Breast epithelium (tissue), 4 donors: Measurements from ENCODE around the gene GMDS. TPM values are rescaled to one million over a fixed set of nuclear protein-coding genes. Genes with fewer than 3 reads are reported as not detected.
"Not testable (repeated sequence)": the region's sequence is repeated elsewhere in the genome, so short reads cannot be mapped to it uniquely, and the experiment has no call there.

Experiments
- DNase-seq, 2 donors: peaks; one replicate each; pipeline ENCODE4 v3.0.0-alpha.2; 2019; ENCODE audit warnings: low spot score in 2 of 2
- H3K27ac ChIP-seq, 2 donors: fragments of 200-600 bp; sonication (generic) in 1 of 2; one replicate each; pipeline ENCODE4 v1.5.1; 2016 to 2019; ENCODE audit warnings: mild to moderate bottlenecking in 1 of 2
- H3K27me3 ChIP-seq, 2 donors: fragments of 200-600 bp; sonication (generic) in 1 of 2; one replicate each; pipeline versions ENCODE4 v1.5.1 to v1.6.0; 2017 to 2019; ENCODE audit warnings: control low read depth in 1 of 2, mild to moderate bottlenecking in 1 of 2
- H3K36me3 ChIP-seq: fragments of 200-600 bp; one replicate; pipeline ENCODE4 v1.5.1; 2019
- H3K4me1 ChIP-seq, 2 donors: fragments of 200-600 bp; sonication (generic); one replicate each; pipeline ENCODE4 v1.5.1; 2016 to 2019; ENCODE audit warnings: control low read depth in 1 of 2
- H3K4me3 ChIP-seq, 3 donors: fragments of 200-600 bp; sonication (generic); 1 replicate in 2 of 3; 2 replicates in 1 of 3; pipeline ENCODE4 v1.5.1; 2016 to 2019; ENCODE audit warnings: mild to moderate bottlenecking in 3 of 3, moderate library complexity in 2 of 3
- H3K9me3 ChIP-seq, 2 donors: fragments of 200-600 bp; sonication (generic) in 1 of 2; one replicate each; pipeline ENCODE4 v1.5.1; 2016 to 2019; ENCODE audit warnings: control low read depth in 1 of 2
- CTCF ChIP-seq, 3 donors: fragments of 450-650 bp; IDR thresholded peaks; one replicate each; pipeline ENCODE4 v1.5.1; 2016 to 2017; ENCODE audit warnings: antibody characterized with exemption in 3 of 3, mild to moderate bottlenecking in 3 of 3, moderate library complexity in 3 of 3
- POLR2A ChIP-seq: fragments of 450-650 bp; IDR thresholded peaks from one replicate; pipeline ENCODE4 v1.6.1; 2016; ENCODE audit warnings: antibody characterized with exemption, mild to moderate bottlenecking, moderate library complexity
- POLR2AphosphoS5 ChIP-seq, 3 donors: sonication (generic); formaldehyde crosslinking; IDR thresholded peaks; one replicate each; pipeline ENCODE4 v1.6.1; 2017; ENCODE audit warnings: antibody characterized with exemption in 3 of 3
- intact Hi-C: fragments of 100-400 bp; cut with DNase I; formaldehyde crosslinking; loops from one replicate; pipeline ENCODE4 v1.15.1; 2023; ENCODE audit warnings: low total_unique reads
- total RNA-seq, 3 donors: library from RNA; depleted of rRNA; stranded (reverse); fragments of >200 nt; gene quantifications; one replicate each; pipeline ENCODE4 v1.1.0, GENCODE V29; 2016

Gene GMDS
- total RNA-seq, 3 donors from 2014 or later, result 7.5 to 29.2 (median 17.0) TPM

DNA sequence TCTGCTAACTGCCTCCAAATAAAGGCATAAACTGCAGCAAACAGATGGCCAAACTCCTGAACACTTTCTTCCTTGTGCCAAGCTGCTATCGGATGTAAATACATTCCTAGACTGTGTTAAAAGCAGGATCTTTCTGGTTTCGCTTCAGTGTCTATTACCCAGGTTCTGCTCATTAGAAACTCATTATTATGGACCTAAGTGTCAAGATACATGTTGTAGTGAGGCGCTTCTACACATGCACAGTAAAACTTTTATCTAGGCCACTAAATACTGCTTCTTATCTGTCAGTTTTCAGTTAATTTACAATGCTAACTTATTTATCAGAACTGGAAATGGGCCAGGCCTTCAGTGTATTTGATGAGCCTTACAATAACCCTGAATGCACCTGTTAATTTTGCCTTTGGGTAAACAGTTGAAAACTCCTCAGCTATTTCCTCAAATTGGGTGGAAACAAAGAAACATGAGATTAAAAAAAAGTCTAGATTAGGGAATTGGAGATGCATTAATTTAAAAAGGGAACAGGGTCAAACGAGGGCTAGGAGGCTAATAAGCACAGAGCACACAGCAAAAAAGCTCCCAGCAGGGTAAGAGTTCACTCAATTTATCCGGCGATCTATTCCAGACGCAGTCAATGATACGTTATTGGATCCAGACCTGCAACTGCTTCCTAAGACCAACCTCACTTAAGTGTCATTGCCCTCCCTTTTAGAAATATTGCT, 395.1 kb downstream of the GMDS start:
- H3K36me3 ChIP-seq, result no peaks in the 10 kb centered on the region
- no peaks in the 10 kb centered on the region for H3K27me3 ChIP-seq
- DNase-seq, result no peak
- intact Hi-C loops, result no loop called here
- no peak overlapping the region for H3K4me3 ChIP-seq
- no peak for TF ChIP-seq POLR2A
- no peak for TF ChIP-seq POLR2AphosphoS5 (IDR thresholded peaks at IDR 0.05)
- no peak for TF ChIP-seq CTCF (IDR thresholded peaks at IDR 0.05)
- H3K4me1 ChIP-seq, result no peaks in the 10 kb centered on the region
- H3K27ac ChIP-seq, result no peak overlapping the region
- H3K9me3 ChIP-seq, result peaks cover 5 to 6% of the 10 kb centered on the region in 2 donors

DNA sequence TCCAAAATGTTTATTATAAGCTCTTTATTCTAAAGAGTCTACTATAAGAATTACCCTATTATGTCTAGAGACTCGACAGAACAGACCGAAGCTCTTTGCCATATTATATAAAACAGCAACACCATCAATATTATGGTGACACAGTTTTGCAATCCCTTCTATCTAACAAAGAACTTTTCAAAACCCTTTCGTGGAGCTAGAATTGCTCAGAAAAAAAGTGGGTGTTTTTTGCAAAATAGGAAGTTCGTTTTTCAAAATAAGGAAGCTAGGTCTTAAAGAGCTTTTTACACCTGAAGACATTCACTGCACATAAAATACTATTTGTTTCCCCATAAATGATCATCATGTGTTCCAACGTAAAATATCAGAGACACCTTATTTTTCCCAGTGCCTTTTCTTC, 395.7 kb downstream of the GMDS start:
- TF ChIP-seq CTCF (IDR thresholded peaks at IDR 0.05) (no peak), POLR2A (no peak), POLR2AphosphoS5 (IDR thresholded peaks at IDR 0.05) (no peak)
- Histone ChIP-seq H3K9me3 (peaks cover 5 to 6% of the 10 kb centered on the region in 2 donors), H3K4me3 (no peak overlapping the region), H3K27ac (no peak overlapping the region), H3K36me3 (no peaks in the 10 kb centered on the region), H3K27me3 (no peaks in the 10 kb centered on the region), H3K4me1 (no peaks in the 10 kb centered on the region)
- intact Hi-C loops, result no loop called here
- DNase-seq, result no peak

GRCh38 chr6:1848752-1849151, 396.7 kb downstream of the GMDS start:
- Histone ChIP-seq H3K27ac (no peak overlapping the region), H3K36me3 (no peaks in the 10 kb centered on the region), H3K4me1 (no peaks in the 10 kb centered on the region), H3K9me3 (peaks cover 5 to 6% of the 10 kb centered on the region in 2 donors), H3K27me3 (no peaks in the 10 kb centered on the region), H3K4me3 (no peak overlapping the region)
- intact Hi-C loops, result no loop called here
- no peak for TF ChIP-seq POLR2AphosphoS5 (IDR thresholded peaks at IDR 0.05)
- TF ChIP-seq CTCF (IDR thresholded peaks at IDR 0.05), result no peak
- no peak for TF ChIP-seq POLR2A
- no peak for DNase-seq

DNA sequence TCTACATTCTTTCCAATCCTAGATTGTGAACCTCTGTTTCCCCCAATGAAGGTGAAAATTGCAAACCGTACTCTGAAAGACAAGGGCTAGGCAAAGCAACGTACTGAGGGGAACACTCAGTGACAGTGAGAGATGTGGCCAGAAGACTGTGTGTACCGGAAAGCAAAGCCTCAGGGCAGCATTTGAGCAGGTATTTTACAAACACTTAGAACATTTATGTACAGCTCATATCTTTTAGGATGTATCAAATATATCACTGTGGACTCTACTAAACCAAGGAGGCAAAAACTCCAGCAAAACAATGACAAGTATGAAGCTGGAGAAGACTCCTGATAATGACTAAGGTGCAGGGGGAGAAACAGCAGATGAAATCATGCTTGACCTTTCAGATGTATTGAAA, 398.8 kb downstream of the GMDS start:
- TF ChIP-seq CTCF (IDR thresholded peaks at IDR 0.05) (no peak), POLR2A (no peak), POLR2AphosphoS5 (IDR thresholded peaks at IDR 0.05) (no peak)
- Histone ChIP-seq H3K9me3 (peaks cover 5 to 6% of the 10 kb centered on the region in 2 donors), H3K4me3 (no peak overlapping the region), H3K36me3 (no peaks in the 10 kb centered on the region), H3K4me1 (no peaks in the 10 kb centered on the region), H3K27me3 (no peaks in the 10 kb centered on the region), H3K27ac (no peak overlapping the region)
- intact Hi-C loops, result no loop called here
- no peak for DNase-seq

DNA sequence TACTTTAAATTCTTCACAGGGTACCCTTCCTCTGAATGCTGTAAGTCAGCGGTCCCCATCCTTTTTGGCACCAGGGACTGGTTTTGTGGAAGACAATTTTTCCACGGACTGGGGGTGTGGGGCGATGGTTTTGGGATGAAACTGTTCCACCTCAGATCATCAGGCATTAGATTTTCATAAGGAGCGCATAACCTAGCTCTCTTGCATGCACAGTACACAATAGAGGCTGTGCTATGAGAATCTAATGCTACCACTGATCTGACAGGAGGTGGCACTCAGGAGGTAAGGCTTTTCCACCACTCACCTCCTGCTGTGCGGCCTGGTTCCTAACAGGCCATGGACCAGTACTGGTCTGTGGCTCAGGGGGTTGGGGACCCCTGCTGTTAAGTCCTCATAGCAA, 399.9 kb downstream of the GMDS start:
- DNase-seq, H3K4me1 ChIP-seq, H3K36me3 ChIP-seq, H3K4me3 ChIP-seq, H3K27ac ChIP-seq, H3K9me3 ChIP-seq, H3K27me3 ChIP-seq, intact Hi-C loops: not testable (repeated sequence)
